Peyer's patch (tissue), 4 donors: ENCODE measurements around the gene FAM20A. TPM values are rescaled to one million over a fixed set of nuclear protein-coding genes. Genes with fewer than 3 reads are reported as not detected.

Experiments
- DNase-seq, 3 donors: peaks; one replicate each; pipeline ENCODE4 v3.0.0-alpha.2; 2017 to 2019
- H3K27ac ChIP-seq, 4 donors: fragments of 200-600 bp; sonication (generic); one replicate each; pipeline ENCODE4 v1.5.1; 2016 to 2019
- H3K27me3 ChIP-seq, 2 donors: fragments of 200-600 bp; sonication (generic); one replicate each; pipeline ENCODE4 v1.5.1; 2019
- H3K36me3 ChIP-seq, 3 donors: fragments of 200-600 bp; sonication (generic); one replicate each; pipeline ENCODE4 v1.5.1; 2016 to 2019
- H3K4me1 ChIP-seq, 4 donors: fragments of 200-600 bp; sonication (generic); one replicate each; pipeline ENCODE4 v1.5.1; 2016 to 2019
- H3K4me3 ChIP-seq, 4 donors: fragments of 200-600 bp; sonication (generic); 1 replicate in 3 of 4; 2 replicates in 1 of 4; pipeline ENCODE4 v1.5.1; 2016 to 2019; ENCODE audit warnings: mild to moderate bottlenecking in 1 of 4
- H3K9me3 ChIP-seq, 4 donors: fragments of 200-600 bp; sonication (generic); one replicate each; pipeline ENCODE4 v1.5.1; 2016 to 2019; ENCODE audit warnings: mild to moderate bottlenecking in 1 of 4
- POLR2A ChIP-seq, 2 donors: fragments of 450-650 bp; IDR thresholded peaks; one replicate each; pipeline ENCODE4 v1.5.1; 2017; ENCODE audit warnings: antibody characterized with exemption in 2 of 2, mild to moderate bottlenecking in 2 of 2, moderate library complexity in 2 of 2
- total RNA-seq, 4 donors: library from RNA; depleted of rRNA; stranded (reverse); fragments of >200 nt; gene quantifications; one replicate each; pipeline ENCODE4 v1.1.0, GENCODE V29; 2016
- TF ChIP-seq, protein P1 (sequence below), 6 experiments: fragments of 450-650 bp in 4 of 6; fragments of 200-600 bp in 2 of 6; sonication (generic) in 1 of 6; IDR thresholded peaks; one replicate each; pipeline ENCODE4 v1.5.1; 2017 to 2019; ENCODE audit warnings: antibody characterized with exemption in 6 of 6, mild to moderate bottlenecking in 3 of 6, moderate library complexity in 1 of 6

FAM20A gene
- total RNA-seq, 4 donors from 2014 or later = 2.4 to 3.5 (median 2.5) TPM; not detected in 1

DNA sequence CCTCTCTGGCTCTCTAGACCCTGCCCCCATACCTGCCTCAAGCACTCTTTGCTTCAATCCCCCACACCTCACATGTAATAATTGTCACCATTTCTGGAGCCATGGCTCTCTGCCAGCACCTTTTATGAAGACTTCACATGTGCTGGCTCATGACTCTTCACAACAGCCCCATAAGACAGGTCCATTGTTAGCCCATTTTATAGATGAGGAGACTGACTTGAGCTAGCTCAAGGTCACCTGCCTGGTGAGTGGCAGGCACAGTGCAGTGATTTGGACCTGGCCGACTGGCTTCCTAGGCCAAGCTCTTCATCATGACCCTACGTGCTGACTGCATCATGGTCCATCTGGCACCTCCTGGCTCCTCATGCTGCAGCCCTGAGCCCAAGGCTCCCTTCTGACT is 25.0 kb downstream of the FAM20A start:
- Histone ChIP-seq H3K27me3 (no peaks in the 10 kb centered on the region), H3K4me3 (no peak overlapping the region), H3K4me1 (no peaks in the 10 kb centered on the region), H3K27ac (peak overlapping the region in 3 of 4 donors; percentile 11 to 30 (median 16)), H3K9me3 (no peaks in the 10 kb centered on the region), H3K36me3 (no peaks in the 10 kb centered on the region)
- no peak for TF ChIP-seq POLR2A (IDR thresholded peaks at IDR 0.05)
- TF ChIP-seq, protein P1, sequence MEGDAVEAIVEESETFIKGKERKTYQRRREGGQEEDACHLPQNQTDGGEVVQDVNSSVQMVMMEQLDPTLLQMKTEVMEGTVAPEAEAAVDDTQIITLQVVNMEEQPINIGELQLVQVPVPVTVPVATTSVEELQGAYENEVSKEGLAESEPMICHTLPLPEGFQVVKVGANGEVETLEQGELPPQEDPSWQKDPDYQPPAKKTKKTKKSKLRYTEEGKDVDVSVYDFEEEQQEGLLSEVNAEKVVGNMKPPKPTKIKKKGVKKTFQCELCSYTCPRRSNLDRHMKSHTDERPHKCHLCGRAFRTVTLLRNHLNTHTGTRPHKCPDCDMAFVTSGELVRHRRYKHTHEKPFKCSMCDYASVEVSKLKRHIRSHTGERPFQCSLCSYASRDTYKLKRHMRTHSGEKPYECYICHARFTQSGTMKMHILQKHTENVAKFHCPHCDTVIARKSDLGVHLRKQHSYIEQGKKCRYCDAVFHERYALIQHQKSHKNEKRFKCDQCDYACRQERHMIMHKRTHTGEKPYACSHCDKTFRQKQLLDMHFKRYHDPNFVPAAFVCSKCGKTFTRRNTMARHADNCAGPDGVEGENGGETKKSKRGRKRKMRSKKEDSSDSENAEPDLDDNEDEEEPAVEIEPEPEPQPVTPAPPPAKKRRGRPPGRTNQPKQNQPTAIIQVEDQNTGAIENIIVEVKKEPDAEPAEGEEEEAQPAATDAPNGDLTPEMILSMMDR (IDR thresholded peaks at IDR 0.05) = no peak
- DNase-seq = no peak

DNA sequence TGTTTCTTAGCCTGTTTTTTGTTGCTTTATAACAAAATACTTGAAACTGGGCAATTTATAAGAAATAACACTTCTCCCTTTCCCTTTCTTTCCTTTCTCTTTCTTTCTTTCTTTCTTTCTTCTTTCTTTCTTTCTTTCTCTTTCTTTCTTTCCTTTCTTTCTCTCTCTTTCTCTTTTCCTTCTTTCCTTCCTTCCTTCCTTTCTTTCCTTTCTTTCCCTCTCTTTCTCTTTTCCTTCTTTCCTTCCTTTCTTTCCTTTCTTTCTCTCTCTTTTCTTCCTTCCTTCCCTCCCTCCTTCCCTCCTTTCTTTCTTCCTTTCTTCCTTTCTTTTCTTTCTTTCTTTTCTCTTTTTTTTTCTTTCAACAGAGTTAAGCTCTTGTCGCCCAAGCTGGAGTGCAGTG is 27.8 kb downstream of the FAM20A start:
- no peak overlapping the region for H3K4me3 ChIP-seq
- no peak overlapping the region for H3K27ac ChIP-seq
- no peaks in the 10 kb centered on the region for H3K36me3 ChIP-seq
- no peaks in the 10 kb centered on the region for H3K27me3 ChIP-seq
- no peaks in the 10 kb centered on the region for H3K4me1 ChIP-seq
- DNase-seq = no peak
- TF ChIP-seq POLR2A (IDR thresholded peaks at IDR 0.05) = no peak
- TF ChIP-seq, protein P1 (IDR thresholded peaks at IDR 0.05) = no peak
- no peaks in the 10 kb centered on the region for H3K9me3 ChIP-seq

DNA sequence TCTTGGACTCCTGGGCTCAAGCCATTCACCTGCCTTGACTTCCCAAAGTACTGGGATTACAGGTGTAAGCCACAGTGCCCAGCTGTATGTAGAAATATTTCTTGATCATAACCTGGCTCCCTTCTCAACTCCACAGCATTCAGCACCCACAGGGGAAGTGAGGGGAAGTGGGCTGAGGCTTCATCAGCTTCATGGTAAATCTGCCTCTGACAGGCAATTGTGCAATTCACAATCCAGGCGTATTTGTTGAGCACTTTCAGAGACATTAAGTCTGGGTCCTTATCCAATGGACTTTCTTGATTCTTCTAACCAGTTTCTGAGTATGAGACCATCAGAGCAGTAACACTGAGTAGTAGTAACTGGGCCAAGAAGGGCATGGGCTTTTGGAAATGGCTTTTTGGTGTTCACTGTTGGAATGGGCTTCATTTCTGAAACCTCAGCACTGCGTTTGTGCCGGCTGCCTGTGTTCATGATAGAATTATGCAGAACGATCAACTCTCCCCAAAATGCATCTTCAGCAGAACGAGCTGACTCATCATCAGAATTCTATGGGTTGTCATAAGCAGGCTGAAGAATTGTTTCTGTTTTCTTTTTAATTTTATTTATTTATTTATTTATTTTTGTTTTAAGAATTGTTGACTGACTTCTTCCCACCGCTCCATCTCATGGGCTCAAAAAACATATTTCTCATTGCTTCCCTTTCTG is 28.9 kb downstream of the FAM20A start:
- TF ChIP-seq, protein P1 (IDR thresholded peaks at IDR 0.05) = no peak
- TF ChIP-seq POLR2A (IDR thresholded peaks at IDR 0.05) = no peak
- H3K27ac ChIP-seq = peak overlapping the region in 1 of 4 donors; percentile 7

DNA sequence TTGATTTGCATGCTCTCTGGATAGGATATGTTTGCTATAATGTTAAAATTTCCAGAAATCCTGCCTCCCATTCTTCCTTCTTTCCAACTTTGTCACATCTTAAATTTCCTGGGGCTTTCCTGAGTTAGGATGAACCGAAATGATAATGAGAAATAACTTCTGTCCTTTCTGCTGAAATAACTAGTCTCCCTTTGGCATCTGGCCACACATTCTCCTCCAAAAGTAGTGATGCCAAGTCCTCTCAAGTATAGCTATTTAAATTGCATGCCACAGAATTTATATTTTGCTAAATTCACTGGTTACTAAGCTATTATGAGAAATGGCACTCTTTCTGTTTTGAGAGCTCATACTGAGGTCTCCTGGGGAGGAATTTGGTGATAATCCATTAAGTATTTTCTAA is 30.6 kb downstream of the FAM20A start:
- DNase-seq = no peak
- Histone ChIP-seq H3K27ac (no peak overlapping the region), H3K36me3 (no peaks in the 10 kb centered on the region), H3K9me3 (no peaks in the 10 kb centered on the region), H3K27me3 (no peaks in the 10 kb centered on the region), H3K4me1 (no peaks in the 10 kb centered on the region), H3K4me3 (no peak overlapping the region)
- TF ChIP-seq, protein P1 (IDR thresholded peaks at IDR 0.05) = no peak
- TF ChIP-seq POLR2A (IDR thresholded peaks at IDR 0.05) = no peak

More for the DNA sequence above, 28.9 kb downstream of the FAM20A start:
- H3K4me1 ChIP-seq = no peaks in the 10 kb centered on the region
- H3K27me3 ChIP-seq = no peaks in the 10 kb centered on the region
- no peak overlapping the region for H3K4me3 ChIP-seq
- H3K36me3 ChIP-seq = no peaks in the 10 kb centered on the region
- DNase-seq = no peak
- H3K9me3 ChIP-seq = no peaks in the 10 kb centered on the region

GRCh38 chr17:68569346-68569745 is 31.8 kb downstream of the FAM20A start:
- no peaks in the 10 kb centered on the region for H3K27me3 ChIP-seq
- no peak overlapping the region for H3K27ac ChIP-seq
- no peaks in the 10 kb centered on the region for H3K4me1 ChIP-seq
- DNase-seq = no peak
- H3K36me3 ChIP-seq = no peaks in the 10 kb centered on the region
- no peak overlapping the region for H3K4me3 ChIP-seq
- no peaks in the 10 kb centered on the region for H3K9me3 ChIP-seq
- TF ChIP-seq, protein P1 (IDR thresholded peaks at IDR 0.05) = no peak
- TF ChIP-seq POLR2A (IDR thresholded peaks at IDR 0.05) = no peak
